Lung (tissue), 12 donors: ENCODE results near the gene ZNF296. TPM values are rescaled to one million over a fixed set of nuclear protein-coding genes. Genes with fewer than 3 reads are reported as not detected.

Experiments
- ATAC-seq: fragments of 200-7000 bp; cut with Tn5 transposase; one replicate; pipeline ENCODE4 v1.9.1; 2020; ENCODE audit warnings: moderate number of reproducible peaks; ENCODE audit not compliant: insufficient read depth, low FRiP score
- DNase-seq, 3 donors: peaks; one replicate each; pipeline ENCODE4 v3.0.0-alpha.2; 2013 to 2017
- H3K27ac ChIP-seq, 2 donors: one replicate each; pipeline ENCODE4 v1.5.1; 2013; ENCODE audit warnings: mild to moderate bottlenecking in 2 of 2, moderate library complexity in 2 of 2, control low read depth in 1 of 2, inconsistent platforms in 1 of 2, low read depth in 1 of 2, low read length in 1 of 2
- H3K27me3 ChIP-seq, 3 donors: one replicate each; pipeline ENCODE4 v1.5.1; 2013; ENCODE audit warnings: low read length in 2 of 3; ENCODE audit not compliant: control insufficient read depth in 3 of 3, insufficient read depth in 3 of 3
- H3K36me3 ChIP-seq, 4 donors: one replicate each; pipeline ENCODE4 v1.5.1; 2013; ENCODE audit warnings: low read length in 4 of 4, mild to moderate bottlenecking in 1 of 4, moderate library complexity in 1 of 4; ENCODE audit not compliant: control insufficient read depth in 4 of 4, insufficient read depth in 4 of 4
- H3K4me1 ChIP-seq, 5 donors: one replicate each; pipeline ENCODE4 v1.5.1; 2013; ENCODE audit warnings: low read length in 5 of 5, mild to moderate bottlenecking in 2 of 5, moderate library complexity in 1 of 5; ENCODE audit not compliant: control insufficient read depth in 5 of 5, insufficient read depth in 5 of 5
- H3K4me3 ChIP-seq: one replicate; pipeline ENCODE4 v1.5.1; 2013; ENCODE audit warnings: mild to moderate bottlenecking, control low read depth, moderate library complexity
- H3K9ac ChIP-seq, 2 donors: one replicate each; pipeline ENCODE4 v1.5.1; 2013; ENCODE audit warnings: low read length in 2 of 2, control low read depth in 1 of 2; ENCODE audit not compliant: insufficient read depth in 1 of 2
- H3K9me3 ChIP-seq, 4 donors: one replicate each; pipeline ENCODE4 v1.5.1; 2013; ENCODE audit warnings: low read length in 3 of 4, mild to moderate bottlenecking in 1 of 4, moderate library complexity in 1 of 4; ENCODE audit not compliant: control insufficient read depth in 4 of 4, insufficient read depth in 3 of 4
- CTCF ChIP-seq: IDR thresholded peaks from 2 replicates; pipeline ENCODE4 v1.5.1; 2012; ENCODE audit warnings: mild to moderate bottlenecking; ENCODE audit errors: control extremely low read depth, extremely low read depth
- WGBS, 2 donors: extraction: QIAGEN DNeasy Blood & Tissue Kit; methylation state at CpG; one replicate each; pipeline ENCODE4 v1.1.7; 2013; 5-methylcytosine and 5-hydroxymethylcytosine counted together
- polyA plus RNA-seq, 2 donors: library from polyadenylated mRNA; stranded (reverse); fragments of 200-250 nt; gene quantifications; one replicate each; pipeline ENCODE4 v1.2.1, GENCODE V29; 2013
- total RNA-seq, 2 donors: library from RNA; depleted of rRNA in 1 of 2; stranded (reverse); fragments of >200 nt in 1 of 2; gene quantifications; one replicate each; pipeline ENCODE4 v1.2.1, GENCODE V29; 2014 to 2021
- donor health status: control.
- donor health status: control.
- donor health status: Bipolar disorder and iron deficiency.
- donor health status: healthy.
- donor health status: DM: yes; HTN: yes; CAD: no.

The ZNF296 gene
- total and polyA plus RNA-seq, 4 donors = 0.43 to 3.9 (median 2.8) TPM

- no peak for DNase-seq
- H3K9me3 ChIP-seq = no peaks in the 10 kb centered on the region
- no peak for TF ChIP-seq CTCF
- no peak overlapping the region for H3K27ac ChIP-seq
- H3K9ac ChIP-seq = no peak overlapping the region
- H3K4me3 ChIP-seq = no peak overlapping the region
- H3K4me1 ChIP-seq = no peaks in the 10 kb centered on the region
- no peak for ATAC-seq
- H3K36me3 ChIP-seq = peaks cover 24 to 72% (median 48%) of the 10 kb centered on the region in 4 donors
- 97% methylated on average over 78 to 85 of the region's 85 CpGs for WGBS, 2 donors
- H3K27me3 ChIP-seq = no peaks in the 10 kb centered on the region
These were observed 12.2 kb downstream of the ZNF296 start for GRCh38 chr19:45063851-45064801.

GRCh38 chr19:45061965-45062364 lies 14.3 kb downstream of the ZNF296 start:
- Histone ChIP-seq H3K4me3 (no peak overlapping the region), H3K36me3 (peaks cover 22 to 72% (median 54%) of the 10 kb centered on the region in 4 donors), H3K9me3 (no peaks in the 10 kb centered on the region), H3K27ac (no peak overlapping the region), H3K4me1 (no peaks in the 10 kb centered on the region), H3K9ac (no peak overlapping the region), H3K27me3 (no peaks in the 10 kb centered on the region)
- WGBS, 2 donors = 94 to 95% methylated on average over 4 of the region's 4 CpGs
- ATAC-seq (no peak), DNase-seq (no peak)
- no peak for TF ChIP-seq CTCF

- TF ChIP-seq CTCF = peak; percentile 65
- H3K9me3 ChIP-seq = no peaks in the 10 kb centered on the region
- DNase-seq = peak; percentile 52 to 69 (median 53)
- peak; percentile 55 for ATAC-seq
- peak overlapping the region in 1 of 2 donors; percentile 3 for H3K27ac ChIP-seq
- no peaks in the 10 kb centered on the region for H3K4me1 ChIP-seq
- no peak overlapping the region for H3K4me3 ChIP-seq
- H3K27me3 ChIP-seq = no peaks in the 10 kb centered on the region
- WGBS, 2 donors = 67 to 72% methylated on average over 16 of the region's 16 CpGs
- H3K36me3 ChIP-seq = peaks cover 27 to 82% (median 58%) of the 10 kb centered on the region in 4 donors
- H3K9ac ChIP-seq = no peak overlapping the region
These were observed 16.9 kb downstream of the ZNF296 start for GRCh38 chr19:45059258-45059965.
